Left lung (tissue), 10 donors: Measurements from ENCODE around the gene CDKN2AIPNL. TPM values are rescaled to one million over a fixed set of nuclear protein-coding genes. Genes with fewer than 3 reads are reported as not detected.

Experiments used
- ATAC-seq: fragments of 200-7000 bp; cut with Tn5 transposase; one replicate; pipeline ENCODE4 v1.9.1; 2020; ENCODE audit warnings: moderate library complexity
- DNase-seq, 4 donors: peaks; one replicate each; pipeline ENCODE4 v3.0.0-alpha.2; 2013 to 2020
- H3K27ac ChIP-seq, 2 donors: fragments of 200-600 bp; sonication (generic) in 1 of 2; one replicate each; pipeline versions ENCODE4 v1.5.0 to v1.8.0; 2020 to 2021
- H3K27me3 ChIP-seq, 2 donors: fragments of 200-600 bp; sonication (generic) in 1 of 2; one replicate each; pipeline versions ENCODE4 v1.5.0 to v1.8.0; 2020 to 2021
- H3K36me3 ChIP-seq, 2 donors: fragments of 200-600 bp; sonication (generic) in 1 of 2; one replicate each; pipeline versions ENCODE4 v1.5.0 to v1.8.0; 2020 to 2021
- H3K4me1 ChIP-seq, 2 donors: fragments of 200-600 bp; one replicate each; pipeline ENCODE4 v1.8.0; 2021
- H3K4me3 ChIP-seq, 2 donors: fragments of 200-600 bp; sonication (generic) in 1 of 2; one replicate each; pipeline versions ENCODE4 v1.5.0 to v1.8.0; 2020 to 2021; ENCODE audit warnings: mild to moderate bottlenecking in 1 of 2
- H3K9me3 ChIP-seq, 2 donors: fragments of 200-600 bp; sonication (generic) in 1 of 2; one replicate each; pipeline versions ENCODE4 v1.5.0 to v1.8.0; 2020 to 2021
- intact Hi-C, 2 donors: fragments of 100-400 bp; cut with DNase I; formaldehyde crosslinking; loops; one replicate each; pipeline versions ENCODE4 v1.11.2 to v1.14.2; 2022
- polyA plus RNA-seq, 6 donors: library from polyadenylated mRNA; unstranded; fragments of 120-200 nt; gene quantifications; one replicate each; pipeline ENCODE4 v1.2.1, GENCODE V29; 2013; ENCODE audit not compliant: insufficient read length in 6 of 6
- total RNA-seq, 2 donors: library from RNA; stranded (reverse); fragmentation: NEBNext Ultra II Directional; extraction: Animal tissue kit (Norgen Biotek cat#: 25700); gene quantifications; one replicate each; pipeline ENCODE4 v1.2.1, GENCODE V29; 2021
- TF ChIP-seq, protein P1 (sequence below), 2 donors: fragments of 200-600 bp; sonication (generic) in 1 of 2; IDR thresholded peaks; one replicate each; pipeline versions ENCODE4 v1.5.0 to v1.8.0; 2021; ENCODE audit warnings: antibody characterized with exemption in 2 of 2
- donor health status: DM: no; HTN: yes; CAD: no.
- donor health status: DM: no; HTN: no; CAD: no.

Gene CDKN2AIPNL
- total and polyA plus RNA-seq, 8 donors, result 15.5 to 30.8 (median 26.6) TPM

DNA sequence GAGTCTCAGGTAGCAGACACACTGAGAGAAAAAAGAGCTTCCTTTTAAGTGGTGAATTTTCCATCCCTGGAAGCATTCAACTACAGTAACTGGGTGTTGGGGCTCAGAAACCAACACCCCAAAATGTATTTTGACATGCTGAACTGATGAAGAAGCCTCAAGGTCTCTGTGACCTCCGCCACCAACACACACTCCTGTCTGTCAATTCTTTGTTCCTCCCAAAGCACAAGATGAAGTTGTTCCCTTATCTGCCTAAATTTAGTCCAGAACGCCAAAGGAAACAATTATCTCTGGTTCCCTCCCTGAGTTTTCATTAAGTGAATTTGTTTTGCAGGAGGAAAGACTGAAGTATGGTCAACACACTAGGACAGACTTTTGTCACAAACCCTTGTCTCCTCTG, 1.4 kb upstream of the CDKN2AIPNL start:
- no peak for ATAC-seq

DNA sequence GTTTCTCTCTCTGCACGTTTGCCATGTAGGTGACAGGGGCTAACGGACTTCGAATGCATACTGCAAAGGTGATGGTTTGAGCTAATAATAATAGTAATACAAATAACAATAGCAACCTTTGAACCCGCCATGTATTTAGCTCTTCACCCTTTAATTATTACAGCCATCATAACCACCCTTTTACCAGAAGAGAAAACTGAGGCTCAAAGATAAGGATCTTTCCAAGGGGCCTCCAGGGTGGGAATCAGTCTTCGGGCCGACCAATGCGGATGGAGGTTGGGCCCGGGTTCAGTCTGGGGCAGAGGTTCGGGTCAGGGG, 494 bp downstream of the CDKN2AIPNL start:
- Histone ChIP-seq H3K27me3 (no peaks in the 10 kb centered on the region), H3K4me1 (peaks cover 15 to 32% of the 10 kb centered on the region in 2 donors), H3K9me3 (no peaks in the 10 kb centered on the region), H3K4me3 (peak overlapping the region; percentile 84 to 89), H3K36me3 (peaks cover 0 to 8% of the 10 kb centered on the region in 2 donors), H3K27ac (peak overlapping the region in 1 of 2 donors; percentile 80)
- no peak for DNase-seq
- intact Hi-C loops, result loop anchor here in 1 of 2 donors (10.0 kb wide), 1 partner anchor 114 kb away; the partner anchor contains the start of gene JADE2
- no peak for ATAC-seq
- TF ChIP-seq, protein P1, sequence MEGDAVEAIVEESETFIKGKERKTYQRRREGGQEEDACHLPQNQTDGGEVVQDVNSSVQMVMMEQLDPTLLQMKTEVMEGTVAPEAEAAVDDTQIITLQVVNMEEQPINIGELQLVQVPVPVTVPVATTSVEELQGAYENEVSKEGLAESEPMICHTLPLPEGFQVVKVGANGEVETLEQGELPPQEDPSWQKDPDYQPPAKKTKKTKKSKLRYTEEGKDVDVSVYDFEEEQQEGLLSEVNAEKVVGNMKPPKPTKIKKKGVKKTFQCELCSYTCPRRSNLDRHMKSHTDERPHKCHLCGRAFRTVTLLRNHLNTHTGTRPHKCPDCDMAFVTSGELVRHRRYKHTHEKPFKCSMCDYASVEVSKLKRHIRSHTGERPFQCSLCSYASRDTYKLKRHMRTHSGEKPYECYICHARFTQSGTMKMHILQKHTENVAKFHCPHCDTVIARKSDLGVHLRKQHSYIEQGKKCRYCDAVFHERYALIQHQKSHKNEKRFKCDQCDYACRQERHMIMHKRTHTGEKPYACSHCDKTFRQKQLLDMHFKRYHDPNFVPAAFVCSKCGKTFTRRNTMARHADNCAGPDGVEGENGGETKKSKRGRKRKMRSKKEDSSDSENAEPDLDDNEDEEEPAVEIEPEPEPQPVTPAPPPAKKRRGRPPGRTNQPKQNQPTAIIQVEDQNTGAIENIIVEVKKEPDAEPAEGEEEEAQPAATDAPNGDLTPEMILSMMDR (IDR thresholded peaks at IDR 0.05), result no peak

More for the DNA sequence above, 1.4 kb upstream of the CDKN2AIPNL start:
- no peak for DNase-seq
- TF ChIP-seq, protein P1 (IDR thresholded peaks at IDR 0.05), result no peak
- Histone ChIP-seq H3K9me3 (no peaks in the 10 kb centered on the region), H3K4me3 (no peak overlapping the region), H3K36me3 (no peaks in the 10 kb centered on the region), H3K27ac (no peak overlapping the region), H3K4me1 (peaks cover 15 to 32% of the 10 kb centered on the region in 2 donors), H3K27me3 (no peaks in the 10 kb centered on the region)
- intact Hi-C loops, result loop anchor here in 1 of 2 donors (10.0 kb wide), 1 partner anchor 112 kb away; the partner anchor contains the start of gene JADE2

DNA sequence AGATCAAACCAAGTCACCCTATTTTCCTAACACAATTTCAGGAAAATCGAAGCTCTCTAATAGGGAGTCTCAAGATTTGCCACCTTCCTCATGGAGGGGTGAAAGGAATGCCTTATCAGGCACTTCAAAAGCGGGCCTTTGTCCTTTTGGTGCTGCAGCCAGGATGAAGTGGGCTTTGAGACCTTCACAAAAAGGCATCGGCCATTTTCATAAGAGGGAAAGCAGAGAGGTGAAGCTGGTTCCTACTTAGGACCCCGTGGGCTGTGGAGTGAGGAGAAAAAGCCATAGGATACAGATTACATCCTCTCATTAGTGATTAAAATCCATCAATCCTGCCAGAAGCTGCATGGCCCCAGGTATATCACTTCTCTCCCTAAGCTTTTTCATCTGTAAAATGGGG, 859 bp downstream of the CDKN2AIPNL start:
- TF ChIP-seq, protein P1 (IDR thresholded peaks at IDR 0.05), result no peak
- H3K4me1 ChIP-seq, result peaks cover 15 to 32% of the 10 kb centered on the region in 2 donors
- H3K27ac ChIP-seq, result no peak overlapping the region
- H3K36me3 ChIP-seq, result peaks cover 0 to 11% of the 10 kb centered on the region in 2 donors
- peak overlapping the region; percentile 84 to 89 for H3K4me3 ChIP-seq
- no peaks in the 10 kb centered on the region for H3K27me3 ChIP-seq
- intact Hi-C loops, result loop anchor here in 1 of 2 donors (10.0 kb wide), 1 partner anchor 114 kb away; the partner anchor contains the start of gene JADE2
- H3K9me3 ChIP-seq, result no peaks in the 10 kb centered on the region
- ATAC-seq (no peak), DNase-seq (no peak)

DNA sequence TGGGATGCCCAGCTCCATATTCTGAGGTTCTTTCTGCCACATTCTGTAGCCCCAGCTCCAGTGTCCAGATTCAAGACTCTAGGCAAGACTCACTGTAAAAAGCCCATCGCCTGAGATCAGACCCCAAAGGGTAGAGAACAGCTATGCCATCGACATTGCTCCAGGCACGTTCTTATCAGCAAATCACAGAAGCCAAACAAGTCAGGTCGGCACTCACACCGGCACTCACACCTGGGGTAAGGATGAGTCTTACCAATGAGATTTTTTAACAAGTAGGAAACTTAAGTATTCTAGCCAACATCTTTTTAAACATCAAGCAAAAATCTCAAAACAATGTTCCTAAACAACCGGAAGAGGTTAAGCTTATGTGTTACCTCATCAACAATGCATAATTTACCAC, 2.4 kb downstream of the CDKN2AIPNL start:
- H3K36me3 ChIP-seq, result peaks cover 0 to 17% of the 10 kb centered on the region in 2 donors
- no peaks in the 10 kb centered on the region for H3K27me3 ChIP-seq
- TF ChIP-seq, protein P1 (IDR thresholded peaks at IDR 0.05), result no peak
- H3K9me3 ChIP-seq, result no peaks in the 10 kb centered on the region
- DNase-seq, result no peak
- no peak overlapping the region for H3K27ac ChIP-seq
- no peak for ATAC-seq
- no peak overlapping the region for H3K4me3 ChIP-seq
- intact Hi-C loops, result no loop called here
- H3K4me1 ChIP-seq, result peaks cover 15 to 32% of the 10 kb centered on the region in 2 donors

DNA sequence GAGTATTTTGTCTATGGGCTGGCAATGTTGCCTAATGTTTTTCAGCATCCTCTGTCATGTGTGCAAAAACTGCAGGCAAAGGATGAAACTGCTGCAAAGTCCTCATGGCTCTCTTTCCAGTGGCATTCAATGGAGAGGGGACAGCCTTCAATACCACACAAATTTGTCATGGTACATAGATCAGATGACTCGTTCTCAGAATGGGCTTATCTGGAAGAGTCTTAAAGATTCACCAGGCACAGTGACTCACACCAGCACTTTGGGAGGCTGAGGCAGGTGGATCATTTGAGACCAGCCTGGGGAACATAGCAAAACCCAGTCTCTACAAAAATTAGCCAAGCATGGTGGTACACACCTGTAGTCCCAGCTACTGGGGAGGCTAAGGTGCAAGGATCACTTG, 5.3 kb downstream of the CDKN2AIPNL start:
- intact Hi-C loops, result no loop called here
- H3K27me3 ChIP-seq, result no peaks in the 10 kb centered on the region

More for the DNA sequence above, 5.3 kb downstream of the CDKN2AIPNL start:
- DNase-seq, result no peak
- no peak for ATAC-seq
- TF ChIP-seq, protein P1 (IDR thresholded peaks at IDR 0.05), result no peak
- no peak overlapping the region for H3K4me3 ChIP-seq
- H3K9me3 ChIP-seq, result no peaks in the 10 kb centered on the region
- H3K4me1 ChIP-seq, result peaks cover 11 to 22% of the 10 kb centered on the region in 2 donors
- peaks cover 0 to 28% of the 10 kb centered on the region in 2 donors for H3K36me3 ChIP-seq
- no peak overlapping the region for H3K27ac ChIP-seq
